Neural cell (in vitro differentiated cells): ENCODE results near the gene MTREX. TPM values are rescaled to one million over a fixed set of nuclear protein-coding genes. Genes with fewer than 3 reads are reported as not detected.

Experiments
- H2AFZ ChIP-seq: fragments of 200-600, 300-800 bp; sonication (generic), shearing (Covaris generic); 2 replicates; pipeline ENCODE4 v1.6.0; 2014; ENCODE audit warnings: low read depth, mild to moderate bottlenecking, antibody characterized with exemption, low read length, moderate library complexity
- H3F3A ChIP-seq: fragments of 200-600 bp; shearing (Covaris generic); 2 replicates; pipeline ENCODE4 v1.6.1; 2016; ENCODE audit warnings: mild to moderate bottlenecking, moderate library complexity, mixed read lengths, antibody characterized with exemption, low read length; ENCODE audit not compliant: insufficient read depth, poor library complexity, severe bottlenecking
- H3K27ac ChIP-seq: fragments of 200-600, 300-800 bp; sonication (generic), shearing (Covaris generic); 2 replicates; pipeline ENCODE4 v1.5.1; 2014; ENCODE audit warnings: mild to moderate bottlenecking, low read length, moderate library complexity
- H3K27me3 ChIP-seq: fragments of 300-800, 200-600 bp; sonication (generic), shearing (Covaris generic); 2 replicates; pipeline ENCODE4 v1.6.0; 2014; ENCODE audit warnings: mild to moderate bottlenecking, low read depth, low read length, moderate library complexity; ENCODE audit not compliant: insufficient read depth
- H3K36me3 ChIP-seq: fragments of 300-800, 200-600 bp; sonication (generic), shearing (Covaris generic); 2 replicates; pipeline ENCODE4 v1.5.1; 2014; ENCODE audit warnings: mild to moderate bottlenecking, antibody characterized with exemption, low read length, moderate library complexity; ENCODE audit not compliant: insufficient read depth
- H3K4me2 ChIP-seq: fragments of 300-800, 200-600 bp; sonication (generic), shearing (Covaris generic); 2 replicates; pipeline ENCODE4 v1.6.0; 2014; ENCODE audit warnings: mild to moderate bottlenecking, low read length
- H3K4me3 ChIP-seq: fragments of 300-800, 200-600 bp; sonication (generic), shearing (Covaris generic); 2 replicates; pipeline ENCODE4 v1.5.1; 2014; ENCODE audit warnings: mild to moderate bottlenecking, low read length, moderate library complexity
- H3K79me2 ChIP-seq: fragments of 200-600 bp; shearing (Covaris generic); replicated peaks from 2 replicates; pipeline ENCODE4 v1.6.0; 2014; ENCODE audit warnings: mild to moderate bottlenecking, low read length, moderate library complexity; ENCODE audit not compliant: insufficient read depth
- H3K9ac ChIP-seq: fragments of 300-800, 200-600 bp; sonication (generic), shearing (Covaris generic); 2 replicates; pipeline ENCODE4 v1.6.1; 2016; ENCODE audit warnings: mild to moderate bottlenecking, low read length, mixed read lengths
- H3K9me2 ChIP-seq: fragments of 200-600 bp; shearing (Covaris generic); 2 replicates; pipeline ENCODE4 v1.6.1; 2016; ENCODE audit warnings: mild to moderate bottlenecking, low read length, mixed read lengths; ENCODE audit not compliant: insufficient read depth
- H3K9me3 ChIP-seq: fragments of 200-600, 300-800 bp; sonication (generic), shearing (Covaris generic); 2 replicates; pipeline ENCODE4 v1.6.1; 2016; ENCODE audit warnings: mild to moderate bottlenecking, mixed run types, low read length, moderate library complexity, mixed read lengths
- H4K20me1 ChIP-seq: fragments of 200-600 bp; shearing (Covaris generic); 2 replicates; pipeline ENCODE4 v1.6.1; 2016; ENCODE audit warnings: mild to moderate bottlenecking, mixed run types; ENCODE audit not compliant: insufficient read depth
- CTCF ChIP-seq: fragments of 450-650 bp; IDR thresholded peaks from 2 replicates; pipeline ENCODE4 v1.5.1; 2014; ENCODE audit warnings: antibody characterized with exemption, mild to moderate bottlenecking, moderate library complexity; ENCODE audit not compliant: poor library complexity, severe bottlenecking
- EP300 ChIP-seq: fragments of 450-650 bp; conservative IDR thresholded peaks from 2 replicates; pipeline ENCODE4 v1.6.1; 2014; ENCODE audit warnings: antibody characterized with exemption, mild to moderate bottlenecking, moderate library complexity; ENCODE audit not compliant: poor library complexity, severe bottlenecking
- EZH2 ChIP-seq: fragments of 200-600, 300-800 bp; shearing (Covaris generic), sonication (generic); IDR thresholded peaks from 2 replicates; pipeline ENCODE4 v1.6.1; 2014; ENCODE audit warnings: antibody characterized with exemption, low read length, borderline replicate concordance, mild to moderate bottlenecking; ENCODE audit not compliant: insufficient read depth, poor library complexity, severe bottlenecking
- MXI1 ChIP-seq: fragments of 450-650 bp; conservative IDR thresholded peaks from 2 replicates; pipeline ENCODE4 v1.6.1; 2014; ENCODE audit warnings: antibody characterized with exemption, mild to moderate bottlenecking; ENCODE audit not compliant: poor library complexity, severe bottlenecking
- POLR2AphosphoS5 ChIP-seq: IDR thresholded peaks from 2 replicates; pipeline ENCODE4 v1.6.1; 2012
- RAD21 ChIP-seq: fragments of 450-650 bp; conservative IDR thresholded peaks from 2 replicates; pipeline ENCODE4 v1.6.1; 2014; ENCODE audit warnings: antibody characterized with exemption, mild to moderate bottlenecking, moderate library complexity
- REST ChIP-seq: IDR thresholded peaks from 2 replicates; pipeline ENCODE4 v1.6.1; 2012; ENCODE audit warnings: borderline replicate concordance
- SMC3 ChIP-seq: fragments of 450-650 bp; conservative IDR thresholded peaks from 2 replicates; pipeline ENCODE4 v1.6.1; 2014; ENCODE audit warnings: antibody characterized with exemption, mild to moderate bottlenecking, moderate library complexity; ENCODE audit not compliant: poor library complexity
- polyA plus RNA-seq: library from polyadenylated mRNA; depleted of rRNA; stranded (reverse); fragments of >200 nt; gene quantifications from 2 replicates; pipeline ENCODE4 v1.2.3, GENCODE V29; 2014

MTREX gene
- polyA plus RNA-seq, 1 donor from 2014 or later: 77.6 TPM

- Histone ChIP-seq H3K79me2 (peaks cover 5% of the 10 kb centered on the region), H4K20me1 (no peaks in the 10 kb centered on the region), H3K4me2 (no peak overlapping the region), H3F3A (no peaks in the 10 kb centered on the region), H3K9me3 (no peaks in the 10 kb centered on the region), H3K9ac (no peak overlapping the region), H2AFZ (no peak overlapping the region), H3K27ac (no peak overlapping the region), H3K9me2 (no peaks in the 10 kb centered on the region), H3K27me3 (no peaks in the 10 kb centered on the region), H3K36me3 (no peaks in the 10 kb centered on the region), H3K4me3 (no peak overlapping the region)
- TF ChIP-seq REST: no peak
- no peak for TF ChIP-seq POLR2AphosphoS5
- TF ChIP-seq RAD21: no peak
- no peak for TF ChIP-seq CTCF
- TF ChIP-seq EZH2: no peak
- no peak for TF ChIP-seq MXI1
These were observed 148.6 kb downstream of the MTREX start for GRCh38 chr5:55456216-55456895.

- no peaks in the 10 kb centered on the region for H3K9me2 ChIP-seq
- TF ChIP-seq SMC3: no peak
- TF ChIP-seq EP300: no peak
- no peak for TF ChIP-seq CTCF
- H2AFZ ChIP-seq: no peak overlapping the region
- no peaks in the 10 kb centered on the region for H3K36me3 ChIP-seq
- no peak overlapping the region for H3K9ac ChIP-seq
- H3K4me2 ChIP-seq: no peak overlapping the region
- peaks cover 5% of the 10 kb centered on the region for H3K79me2 ChIP-seq
- H3K9me3 ChIP-seq: no peaks in the 10 kb centered on the region
- H3K4me3 ChIP-seq: no peak overlapping the region
- H3K27me3 ChIP-seq: no peaks in the 10 kb centered on the region
- no peaks in the 10 kb centered on the region for H4K20me1 ChIP-seq
- H3F3A ChIP-seq: no peaks in the 10 kb centered on the region
- no peak overlapping the region for H3K27ac ChIP-seq
These were observed 151.8 kb downstream of the MTREX start for GRCh38 chr5:55459572-55459971.
